ENCODE results near the gene SUCO.
"Not testable (repeated sequence)": the region's sequence is repeated elsewhere in the genome, so short reads cannot be mapped to it uniquely, and the experiment has no call there.

- TF ChIP-seq CTCF (conservative IDR thresholded peaks at IDR 0.05; ENCODE audit: low read depth in 2 of 2); EZH2phosphoT487 (IDR thresholded peaks at IDR 0.05; ENCODE audit: unreplicated experiment); POLR2AphosphoS5 (IDR thresholded peaks at IDR 0.05; ENCODE audit: low read depth); NANOG (IDR thresholded peaks at IDR 0.05; ENCODE audit: borderline replicate concordance): not testable (repeated sequence)
These were observed 62.1 kb downstream of the SUCO start for GRCh38 chr1:172595066-172595465.
